ENCODE data around the gene BLMH.
"Not testable (repeated sequence)": the region's sequence is repeated elsewhere in the genome, so short reads cannot be mapped to it uniquely, and the experiment has no call there.

Gene BLMH

DNA sequence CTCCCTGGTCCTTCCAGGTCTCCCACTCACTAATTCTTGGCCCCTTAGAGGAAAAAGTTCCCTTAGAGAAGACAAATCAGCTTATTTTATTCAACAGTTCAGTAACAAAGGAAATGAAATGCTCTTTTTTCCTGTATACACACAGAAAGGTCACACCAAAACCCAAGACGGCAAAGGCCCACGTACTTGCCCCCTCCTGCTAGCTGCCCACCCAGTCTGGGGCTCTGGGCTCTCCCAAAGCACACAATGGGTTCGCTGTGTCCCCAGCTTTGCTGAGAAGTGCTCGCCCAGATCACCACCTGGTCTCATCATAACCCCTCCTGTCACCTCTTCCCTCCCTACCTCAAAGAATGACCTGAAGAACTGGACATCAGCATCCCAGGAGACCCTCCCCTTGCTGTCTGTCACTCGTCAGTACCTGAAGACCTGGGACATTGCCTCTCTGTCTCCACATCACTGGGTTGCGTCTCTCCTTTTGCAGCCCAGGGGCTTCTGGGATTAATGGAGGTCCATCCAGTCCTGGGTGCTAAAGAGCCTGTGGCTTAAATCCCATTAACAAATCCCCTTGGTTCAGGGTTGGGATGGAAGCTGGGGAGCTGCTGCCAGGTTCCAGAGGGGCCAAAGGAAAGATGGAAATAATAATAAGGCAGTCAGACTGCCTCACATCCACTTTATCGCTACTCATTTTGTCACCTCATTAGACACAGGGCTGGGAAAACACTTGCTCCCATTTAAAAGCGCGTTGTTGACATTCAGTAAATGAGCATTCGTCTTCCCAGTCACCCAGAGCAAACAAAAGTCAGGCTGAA, 59.5 kb downstream of the BLMH start:
- DNase-seq (ENCODE audit: extremely low read depth in 1 of 2, low read depth in 1 of 2), result no peak

DNA sequence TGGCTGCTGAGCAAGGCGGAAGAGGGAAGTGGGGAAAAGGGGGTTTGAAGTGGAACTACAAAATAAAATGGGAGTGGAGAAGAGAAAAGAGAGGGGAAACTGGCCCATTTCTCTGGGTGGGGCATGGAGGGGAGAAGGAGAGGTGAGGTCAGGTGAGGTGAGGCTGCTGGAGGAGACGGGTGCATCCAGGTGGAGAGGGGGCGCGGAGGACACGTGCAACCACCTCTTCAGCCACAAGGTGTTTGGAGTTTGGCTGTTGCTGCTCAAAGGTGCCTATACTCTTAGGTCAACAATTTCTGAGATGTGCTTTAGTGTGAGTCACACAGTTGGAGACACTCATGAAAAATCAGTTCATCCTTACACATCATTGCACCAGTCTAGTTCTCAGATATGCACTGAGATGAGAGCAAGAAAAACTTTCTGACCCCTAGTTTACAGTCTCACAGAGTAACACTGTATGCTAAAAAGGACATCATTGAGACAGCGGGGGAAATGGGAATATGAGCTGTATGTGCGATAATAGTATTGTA, 61.1 kb downstream of the BLMH start:
- DNase-seq (ENCODE audit: extremely low read depth in 1 of 2, low read depth in 1 of 2), result no peak

DNA sequence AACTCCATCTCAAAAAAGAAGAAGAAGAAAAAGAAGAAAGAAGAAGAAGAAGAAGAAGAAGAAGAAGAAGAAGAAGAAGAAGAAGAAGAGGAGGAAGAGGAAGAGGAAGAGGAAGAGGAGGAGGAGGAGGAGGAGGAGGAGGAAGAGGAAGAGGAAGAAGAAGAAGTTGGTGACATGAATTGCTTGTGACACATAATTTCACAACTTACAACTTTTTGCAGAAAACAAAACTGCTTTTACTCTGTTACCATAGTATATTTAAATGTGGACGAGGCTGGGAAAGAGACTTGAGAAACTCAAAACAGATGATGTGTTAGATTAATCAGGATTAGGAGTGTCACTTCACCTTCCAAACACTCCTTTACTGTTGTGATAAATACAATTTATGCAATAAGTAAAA, 61.7 kb downstream of the BLMH start:
- not testable (repeated sequence) for DNase-seq (ENCODE audit: extremely low read depth in 1 of 2, low read depth in 1 of 2)

- no peak for DNase-seq (ENCODE audit: extremely low read depth in 1 of 2, low read depth in 1 of 2)
Measured at GRCh38 chr17:30229012-30229411, 62.7 kb downstream of the BLMH start.

- DNase-seq (ENCODE audit: extremely low read depth in 1 of 2, low read depth in 1 of 2), result no peak
Measured at GRCh38 chr17:30228011-30228410, 63.7 kb downstream of the BLMH start.

- DNase-seq (ENCODE audit: extremely low read depth in 1 of 2, low read depth in 1 of 2), result no peak
Measured at GRCh38 chr17:30226878-30227277, 64.9 kb downstream of the BLMH start.

- no peak for DNase-seq (ENCODE audit: extremely low read depth in 1 of 2, low read depth in 1 of 2)
Measured at GRCh38 chr17:30225919-30226553, 65.7 kb downstream of the BLMH start.

DNA sequence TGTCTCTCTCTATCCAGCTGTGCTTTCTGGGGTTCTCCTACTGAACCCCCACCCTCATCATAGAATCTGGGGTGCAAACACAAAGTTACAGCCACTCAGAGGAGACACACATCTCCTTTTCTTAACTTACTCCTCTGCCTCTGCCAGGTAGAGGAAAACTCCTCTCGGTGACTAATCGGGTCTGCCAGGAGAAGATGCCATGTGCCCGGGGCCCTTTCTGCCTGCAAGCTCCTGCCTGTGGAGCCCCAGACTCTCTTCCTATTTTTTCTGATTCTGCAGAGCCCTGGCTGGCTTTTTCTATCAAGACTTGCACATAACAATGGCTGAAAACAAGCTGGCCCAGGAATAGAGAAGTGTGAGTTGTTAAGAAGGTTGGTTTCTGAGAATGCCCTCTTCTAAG, 66.6 kb downstream of the BLMH start:
- no peak for DNase-seq (ENCODE audit: extremely low read depth in 1 of 2, low read depth in 1 of 2)

GRCh38 chr17:30224419-30224960, 67.3 kb downstream of the BLMH start:
- DNase-seq (ENCODE audit: extremely low read depth in 1 of 2, low read depth in 1 of 2), result no peak

DNA sequence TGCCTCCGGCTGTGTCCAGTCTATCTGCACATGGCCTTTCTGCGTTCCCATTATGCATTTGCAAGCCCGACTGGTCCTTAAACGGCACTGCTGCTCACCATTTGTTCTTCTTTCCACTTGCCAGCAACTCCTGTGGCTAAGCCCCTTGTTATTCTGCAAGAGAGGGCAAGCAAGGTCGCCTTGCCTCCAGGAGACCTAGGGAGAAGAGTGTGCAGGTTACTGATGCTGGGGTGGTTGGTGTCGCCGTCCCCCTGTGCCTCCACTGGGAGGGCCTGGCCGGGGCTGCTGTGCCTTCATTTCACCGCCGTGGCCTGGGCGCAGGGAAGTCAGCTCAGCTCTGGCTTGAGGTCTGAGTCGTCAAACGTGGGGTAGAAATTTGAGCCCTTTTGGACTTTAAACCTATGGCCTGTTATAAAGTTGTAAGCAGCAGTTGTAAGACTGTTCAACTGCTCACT, 69.0 kb downstream of the BLMH start:
- no peak for DNase-seq (ENCODE audit: extremely low read depth in 1 of 2, low read depth in 1 of 2)

- no peak for DNase-seq (ENCODE audit: extremely low read depth in 1 of 2, low read depth in 1 of 2)
Measured at GRCh38 chr17:30222251-30222650, 69.5 kb downstream of the BLMH start.

GRCh38 chr17:30221346-30221745, 70.4 kb downstream of the BLMH start:
- no peak for DNase-seq (ENCODE audit: extremely low read depth in 1 of 2, low read depth in 1 of 2)

GRCh38 chr17:30220414-30220813, 71.3 kb downstream of the BLMH start:
- DNase-seq (ENCODE audit: extremely low read depth in 1 of 2, low read depth in 1 of 2), result no peak

DNA sequence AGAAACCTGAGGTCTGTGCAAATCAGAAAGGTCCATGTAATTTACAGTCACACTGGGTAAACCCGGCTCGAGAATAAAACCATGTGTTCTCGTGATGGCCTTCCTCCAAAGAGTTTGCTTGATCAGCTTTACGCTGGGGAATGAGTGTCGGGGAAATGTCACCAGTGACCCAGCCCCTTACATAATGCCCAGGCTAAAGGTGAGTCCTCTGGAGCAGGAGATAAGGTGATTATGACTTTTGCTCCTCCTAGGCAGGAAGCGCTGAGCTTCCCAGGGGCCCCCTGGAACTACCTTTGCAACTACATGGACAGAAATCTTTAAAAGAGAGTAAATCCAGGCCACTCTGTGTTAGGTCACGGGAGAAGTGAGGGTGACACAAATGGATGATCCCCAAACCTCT, 71.9 kb downstream of the BLMH start:
- DNase-seq (ENCODE audit: extremely low read depth in 1 of 2, low read depth in 1 of 2), result no peak

DNA sequence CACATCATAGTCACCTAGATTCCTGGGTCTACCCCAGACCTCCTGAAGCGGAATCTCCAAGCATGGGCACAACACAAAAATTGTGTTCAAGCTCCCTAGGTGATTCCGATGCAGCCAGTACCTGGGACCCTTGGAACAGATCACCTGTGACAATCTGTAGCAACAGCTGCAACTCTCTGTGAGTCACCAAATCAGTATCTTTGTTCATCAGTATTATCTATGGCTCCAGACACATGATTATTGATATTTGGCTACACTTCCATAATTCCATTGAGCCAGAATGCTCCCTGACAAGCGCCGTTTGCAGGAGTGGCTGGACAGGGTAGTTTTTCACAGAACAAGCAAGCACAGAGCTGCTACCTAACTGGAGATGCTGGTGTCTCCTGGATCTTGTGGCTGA, 72.4 kb downstream of the BLMH start:
- DNase-seq (ENCODE audit: extremely low read depth in 1 of 2, low read depth in 1 of 2), result no peak

- no peak for DNase-seq (ENCODE audit: extremely low read depth in 1 of 2, low read depth in 1 of 2)
Measured at GRCh38 chr17:30218799-30219198, 72.9 kb downstream of the BLMH start.

GRCh38 chr17:30217746-30218245, 73.9 kb downstream of the BLMH start:
- DNase-seq (ENCODE audit: extremely low read depth in 1 of 2, low read depth in 1 of 2), result no peak

DNA sequence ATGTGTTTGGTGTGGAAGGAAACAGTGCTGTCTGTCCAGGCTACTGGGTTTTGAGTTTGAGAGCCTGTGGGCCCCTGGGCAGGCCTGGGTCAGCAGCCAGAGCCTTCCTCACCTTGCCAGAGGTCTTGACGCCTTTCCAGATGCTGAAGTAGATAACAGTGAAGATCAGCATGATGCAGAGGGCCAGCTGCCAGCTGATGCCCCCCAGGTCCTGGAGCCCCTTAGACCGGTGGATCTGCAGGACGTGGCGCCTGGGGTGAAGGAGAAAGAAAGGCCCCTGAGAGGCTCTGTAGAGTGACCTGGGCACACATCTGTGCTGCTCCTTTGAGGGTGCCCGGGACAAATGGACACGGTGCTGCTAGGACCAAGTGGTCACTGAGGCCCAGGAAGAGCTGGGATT, 74.7 kb downstream of the BLMH start:
- DNase-seq (ENCODE audit: extremely low read depth in 1 of 2, low read depth in 1 of 2), result no peak

- no peak for DNase-seq (ENCODE audit: extremely low read depth in 1 of 2, low read depth in 1 of 2)
Measured at GRCh38 chr17:30212750-30213149, 79.0 kb downstream of the BLMH start.

- no peak for DNase-seq (ENCODE audit: extremely low read depth in 1 of 2, low read depth in 1 of 2)
Measured at GRCh38 chr17:30211371-30211770, 80.4 kb downstream of the BLMH start.

- DNase-seq (ENCODE audit: extremely low read depth in 1 of 2, low read depth in 1 of 2), result no peak
Measured at GRCh38 chr17:30210901-30211300, 80.8 kb downstream of the BLMH start.

- no peak for DNase-seq (ENCODE audit: extremely low read depth in 1 of 2, low read depth in 1 of 2)
Measured at GRCh38 chr17:30210366-30210765, 81.4 kb downstream of the BLMH start.
